ENCODE measurements around the gene FOLR1.
"Not testable (repeated sequence)": the region's sequence is repeated elsewhere in the genome, so short reads cannot be mapped to it uniquely, and the experiment has no call there.

Gene FOLR1

DNA sequence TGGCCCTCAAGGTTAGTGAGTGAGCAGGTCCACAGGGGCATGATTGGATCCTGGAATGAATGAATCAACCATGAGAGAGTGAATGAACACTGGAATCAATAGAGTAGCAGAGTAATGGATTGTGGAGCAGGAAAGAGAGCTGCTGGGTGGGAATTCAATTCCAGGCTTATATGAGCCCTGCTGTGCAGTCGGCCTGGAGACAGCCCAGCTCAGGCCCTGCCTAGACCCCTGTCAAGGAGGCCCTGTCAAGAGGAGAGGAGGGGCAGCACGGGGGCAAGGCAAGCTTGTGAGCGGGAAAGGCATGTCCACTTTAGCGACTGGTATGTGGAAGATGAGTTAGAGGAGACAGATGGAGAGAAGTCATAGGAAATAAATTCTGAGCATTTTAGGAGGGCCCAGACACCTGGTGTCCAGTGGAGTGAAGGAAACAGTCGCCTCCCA is 1.3 kb upstream of the FOLR1 start:
- TF ChIP-seq, protein P1, sequence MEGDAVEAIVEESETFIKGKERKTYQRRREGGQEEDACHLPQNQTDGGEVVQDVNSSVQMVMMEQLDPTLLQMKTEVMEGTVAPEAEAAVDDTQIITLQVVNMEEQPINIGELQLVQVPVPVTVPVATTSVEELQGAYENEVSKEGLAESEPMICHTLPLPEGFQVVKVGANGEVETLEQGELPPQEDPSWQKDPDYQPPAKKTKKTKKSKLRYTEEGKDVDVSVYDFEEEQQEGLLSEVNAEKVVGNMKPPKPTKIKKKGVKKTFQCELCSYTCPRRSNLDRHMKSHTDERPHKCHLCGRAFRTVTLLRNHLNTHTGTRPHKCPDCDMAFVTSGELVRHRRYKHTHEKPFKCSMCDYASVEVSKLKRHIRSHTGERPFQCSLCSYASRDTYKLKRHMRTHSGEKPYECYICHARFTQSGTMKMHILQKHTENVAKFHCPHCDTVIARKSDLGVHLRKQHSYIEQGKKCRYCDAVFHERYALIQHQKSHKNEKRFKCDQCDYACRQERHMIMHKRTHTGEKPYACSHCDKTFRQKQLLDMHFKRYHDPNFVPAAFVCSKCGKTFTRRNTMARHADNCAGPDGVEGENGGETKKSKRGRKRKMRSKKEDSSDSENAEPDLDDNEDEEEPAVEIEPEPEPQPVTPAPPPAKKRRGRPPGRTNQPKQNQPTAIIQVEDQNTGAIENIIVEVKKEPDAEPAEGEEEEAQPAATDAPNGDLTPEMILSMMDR (conservative IDR thresholded peaks at IDR 0.05; ENCODE audit: low read depth, low read length), result no peak
- DNase-seq (ENCODE audit: low read depth), result no peak
- H3K4me3 ChIP-seq (ENCODE audit: low read depth, low read length), result no peak overlapping the region

DNA sequence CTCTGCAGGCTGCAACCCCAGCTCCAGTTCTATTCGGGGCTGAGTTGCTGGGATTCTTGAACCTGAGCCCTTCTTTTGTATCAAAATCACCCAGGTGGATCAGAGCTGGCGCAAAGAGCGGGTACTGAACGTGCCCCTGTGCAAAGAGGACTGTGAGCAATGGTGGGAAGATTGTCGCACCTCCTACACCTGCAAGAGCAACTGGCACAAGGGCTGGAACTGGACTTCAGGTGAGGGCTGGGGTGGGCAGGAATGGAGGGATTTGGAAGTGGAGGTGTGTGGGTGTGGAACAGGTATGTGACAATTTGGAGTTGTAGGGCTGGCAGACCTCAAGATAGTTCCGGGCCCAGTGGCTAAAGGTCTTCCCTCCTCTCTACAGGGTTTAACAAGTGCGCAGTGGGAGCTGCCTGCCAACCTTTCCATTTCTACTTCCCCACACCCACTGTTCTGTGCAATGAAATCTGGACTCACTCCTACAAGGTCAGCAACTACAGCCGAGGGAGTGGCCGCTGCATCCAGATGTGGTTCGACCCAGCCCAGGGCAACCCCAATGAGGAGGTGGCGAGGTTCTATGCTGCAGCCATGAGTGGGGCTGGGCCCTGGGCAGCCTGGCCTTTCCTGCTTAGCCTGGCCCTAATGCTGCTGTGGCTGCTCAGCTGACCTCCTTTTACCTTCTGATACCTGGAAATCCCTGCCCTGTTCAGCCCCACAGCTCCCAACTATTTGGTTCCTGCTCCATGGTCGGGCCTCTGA is 3.8 kb downstream of the FOLR1 start:
- TF ChIP-seq, protein P1 (conservative IDR thresholded peaks at IDR 0.05; ENCODE audit: low read depth, low read length), result no peak

DNA sequence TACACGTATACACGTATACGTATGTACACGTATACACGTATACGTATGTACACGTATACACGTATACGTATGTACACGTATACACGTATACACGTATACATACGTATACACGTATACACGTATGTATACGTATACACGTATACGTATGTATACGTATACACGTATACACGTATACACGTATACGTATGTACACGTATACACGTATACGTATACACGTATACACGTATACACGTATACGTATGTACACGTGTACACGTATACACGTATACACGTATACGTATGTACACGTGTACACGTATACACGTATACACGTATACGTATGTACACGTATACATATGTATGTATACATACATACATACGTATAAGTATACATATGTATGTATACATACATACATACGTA is 9.5 kb downstream of the FOLR1 start:
- not testable (repeated sequence) for DNase-seq (ENCODE audit: low read depth); H3K4me3 ChIP-seq (ENCODE audit: low read depth, low read length)

More for the DNA sequence above, 3.8 kb downstream of the FOLR1 start:
- H3K4me3 ChIP-seq (ENCODE audit: low read depth, low read length), result no peak overlapping the region
- no peak for DNase-seq (ENCODE audit: low read depth)

DNA sequence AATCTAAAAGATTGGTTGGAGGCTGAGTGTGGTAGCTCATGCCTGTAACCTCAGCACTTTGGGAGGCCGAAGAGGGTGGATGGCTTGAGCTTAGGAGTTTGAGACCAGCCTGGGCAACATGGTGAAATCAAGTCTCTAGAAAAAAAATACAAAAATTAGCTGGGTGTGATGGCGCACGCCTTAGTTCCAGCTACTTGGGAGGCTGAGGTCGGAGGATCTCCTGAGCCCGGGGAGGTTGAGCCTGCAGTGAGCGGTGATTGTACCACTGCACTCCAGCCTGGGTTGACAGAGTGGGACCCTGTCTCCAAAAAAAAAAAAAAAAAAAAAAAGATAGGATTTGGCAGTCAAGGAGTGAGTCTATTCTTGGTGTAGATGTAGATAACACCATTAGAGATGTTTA is 10.6 kb downstream of the FOLR1 start:
- DNase-seq (ENCODE audit: low read depth), result no peak
- H3K4me3 ChIP-seq (ENCODE audit: low read depth, low read length), result no peak overlapping the region
- TF ChIP-seq, protein P1 (conservative IDR thresholded peaks at IDR 0.05; ENCODE audit: low read depth, low read length), result no peak

DNA sequence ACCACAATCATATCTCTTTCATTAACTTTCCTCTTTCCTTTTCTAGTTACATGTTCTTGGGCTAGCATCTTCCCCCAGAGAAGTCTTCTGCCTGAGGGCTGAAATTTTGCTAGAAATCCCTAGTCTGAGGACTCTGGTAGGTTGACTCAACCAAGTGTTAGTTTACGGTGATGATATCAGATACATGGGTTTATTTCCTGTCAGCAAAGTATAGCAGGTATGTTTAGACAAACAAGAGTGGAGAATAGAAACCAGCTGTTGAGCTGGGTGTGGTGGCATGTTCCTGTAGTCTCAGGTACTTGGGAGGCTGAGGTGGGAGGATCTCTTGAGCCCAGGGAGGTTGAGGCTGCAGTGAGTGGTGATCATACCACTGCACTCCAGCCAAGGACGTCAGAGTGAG is 11.2 kb downstream of the FOLR1 start:
- DNase-seq (ENCODE audit: low read depth), result no peak
- no peak overlapping the region for H3K4me3 ChIP-seq (ENCODE audit: low read depth, low read length)
- TF ChIP-seq, protein P1 (conservative IDR thresholded peaks at IDR 0.05; ENCODE audit: low read depth, low read length), result no peak

DNA sequence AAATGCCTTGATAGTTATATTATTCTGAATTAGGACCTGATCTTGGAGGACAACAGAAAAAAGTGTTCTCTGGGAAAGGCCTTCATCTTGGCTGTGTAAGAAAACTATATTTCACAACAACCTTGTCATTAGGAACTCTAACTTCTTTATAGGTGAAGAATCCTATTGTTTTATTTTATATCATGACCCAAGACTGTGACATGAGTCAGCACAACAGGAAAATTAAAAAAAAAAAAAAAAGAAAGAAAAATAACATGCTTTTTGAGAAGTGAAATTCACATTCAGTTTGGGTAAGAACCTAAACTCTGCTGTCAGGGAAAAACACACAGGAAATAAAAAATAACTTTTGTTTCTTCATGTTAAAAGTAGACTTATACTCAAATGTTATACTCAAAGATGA is 12.9 kb downstream of the FOLR1 start:
- no peak for DNase-seq (ENCODE audit: low read depth)
- no peak overlapping the region for H3K4me3 ChIP-seq (ENCODE audit: low read depth, low read length)
- TF ChIP-seq, protein P1 (conservative IDR thresholded peaks at IDR 0.05; ENCODE audit: low read depth, low read length), result no peak

DNA sequence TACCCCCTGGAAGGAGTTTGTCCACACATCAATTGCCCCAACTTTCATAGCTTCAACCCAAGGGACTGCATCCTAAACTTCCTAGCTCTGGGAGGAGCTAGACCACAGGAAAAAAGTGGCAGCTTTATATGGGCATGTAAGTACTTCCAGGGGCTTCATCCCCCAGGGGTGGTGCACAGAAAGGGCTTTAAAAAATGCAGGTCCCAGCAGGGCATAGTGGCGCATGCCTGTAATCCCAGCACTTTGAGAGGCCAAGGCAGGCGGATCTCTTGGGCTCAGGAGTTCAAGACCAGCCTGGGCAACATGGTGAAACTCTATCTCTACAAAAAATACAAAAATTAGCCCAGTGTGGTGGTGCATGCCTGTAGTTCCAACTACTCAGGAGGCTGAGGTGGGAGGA is 14.9 kb downstream of the FOLR1 start:
- DNase-seq (ENCODE audit: low read depth); H3K4me3 ChIP-seq (ENCODE audit: low read depth, low read length): not testable (repeated sequence)

DNA sequence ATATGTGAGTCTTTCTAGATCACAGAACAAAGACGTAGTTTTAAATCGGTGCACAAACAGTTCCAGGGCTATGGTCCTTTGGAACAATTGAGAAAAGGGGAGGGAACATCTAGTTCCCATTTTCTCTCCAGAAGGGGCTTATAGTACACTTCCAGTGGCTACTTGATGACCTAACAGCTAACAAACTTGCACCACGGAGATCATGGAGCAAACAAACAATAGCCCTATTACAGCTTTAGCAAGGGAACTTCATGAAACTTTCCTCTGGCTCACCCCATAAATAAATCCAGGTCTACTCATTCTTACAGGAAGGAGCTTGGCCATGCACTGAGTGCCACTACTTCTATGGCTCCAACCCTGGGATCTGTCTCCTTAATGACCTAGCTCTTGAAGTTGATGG is 16.3 kb downstream of the FOLR1 start:
- TF ChIP-seq, protein P1 (conservative IDR thresholded peaks at IDR 0.05; ENCODE audit: low read depth, low read length), result no peak
- DNase-seq (ENCODE audit: low read depth), result no peak
- H3K4me3 ChIP-seq (ENCODE audit: low read depth, low read length), result no peak overlapping the region

All from choroid plexus epithelial cell (primary cell).